HUES64 (cell line): Measurements from ENCODE around the gene FAM98C.
A peak's percentile ranks its signal among the peaks of the same experiment; 100 is the strongest.

Source experiments
- H3K27ac ChIP-seq: 2 replicates; pipeline ENCODE4 v1.7.0; 2013; ENCODE audit warnings: low read depth, low read length, inconsistent platforms
- H3K27me3 ChIP-seq: 2 replicates; pipeline ENCODE4 v1.6.1; 2013; ENCODE audit warnings: mild to moderate bottlenecking, low read length; ENCODE audit not compliant: insufficient read depth
- H3K36me3 ChIP-seq: 2 replicates; pipeline ENCODE4 v1.6.1; 2013; ENCODE audit warnings: mild to moderate bottlenecking, low read length; ENCODE audit not compliant: insufficient read depth
- H3K4me1 ChIP-seq: 2 replicates; pipeline ENCODE4 v1.6.1; 2013; ENCODE audit warnings: mild to moderate bottlenecking, low read length, moderate library complexity; ENCODE audit not compliant: insufficient read depth
- H3K4me3 ChIP-seq: 2 replicates; pipeline ENCODE4 v1.5.1; 2013; ENCODE audit warnings: mild to moderate bottlenecking, low read length, moderate library complexity
- H3K9ac ChIP-seq: 2 replicates; pipeline ENCODE4 v1.6.1; 2013; ENCODE audit warnings: mild to moderate bottlenecking, low read depth, low read length
- H3K9me3 ChIP-seq: 2 replicates; pipeline ENCODE4 v1.6.1; 2013; ENCODE audit warnings: low read depth, low read length; ENCODE audit not compliant: insufficient read depth
- WGBS: fragments of 150-250, 120-280 bp; methylation state at CpG from one replicate; pipeline ENCODE4 v1.1.7; 2013; ENCODE audit warnings: missing lambda C conversion rate; 5-methylcytosine and 5-hydroxymethylcytosine counted together

FAM98C gene

GRCh38 chr19:38388349-38389100 lies 14.4 kb upstream of the FAM98C start, which contains the start of gene SPRED3:
TSS of gene SPRED3 (plus strand) at chr19:38388697. CDS start at chr19:38390303, 1,606 bp downstream.
- Histone ChIP-seq H3K9ac (peak within 1 kb of the TSS; percentile 70), H3K27ac (peak within 1 kb of the TSS; percentile 85), H3K9me3 (no peaks in the 10 kb centered on the region), H3K4me3 (peak within 1 kb of the TSS; percentile 77), H3K4me1 (peaks cover 10% of the 10 kb centered on the region; the same call in 1 of the 2 replicates), H3K36me3 (peaks cover 22% of the 10 kb centered on the region), H3K27me3 (peaks cover 11% of the 10 kb centered on the region; the same call in 1 of the 2 replicates)
- WGBS = under 1% methylated on average over 40 of the region's 46 CpGs

GRCh38 chr19:38389101-38389925 lies 13.6 kb upstream of the FAM98C start:
- H3K9ac ChIP-seq = peak overlapping the region; percentile 70
- H3K27ac ChIP-seq = peak overlapping the region; percentile 85; the same call in 1 of the 2 replicates
- peaks cover 8% of the 10 kb centered on the region; the same call in 1 of the 2 replicates for H3K4me1 ChIP-seq
- H3K36me3 ChIP-seq = peaks cover 19% of the 10 kb centered on the region
- H3K27me3 ChIP-seq = peaks cover 11% of the 10 kb centered on the region; the same call in 1 of the 2 replicates
- no peaks in the 10 kb centered on the region for H3K9me3 ChIP-seq
- H3K4me3 ChIP-seq = peak overlapping the region; percentile 77
- 1% methylated on average over 25 of the region's 28 CpGs for WGBS

DNA sequence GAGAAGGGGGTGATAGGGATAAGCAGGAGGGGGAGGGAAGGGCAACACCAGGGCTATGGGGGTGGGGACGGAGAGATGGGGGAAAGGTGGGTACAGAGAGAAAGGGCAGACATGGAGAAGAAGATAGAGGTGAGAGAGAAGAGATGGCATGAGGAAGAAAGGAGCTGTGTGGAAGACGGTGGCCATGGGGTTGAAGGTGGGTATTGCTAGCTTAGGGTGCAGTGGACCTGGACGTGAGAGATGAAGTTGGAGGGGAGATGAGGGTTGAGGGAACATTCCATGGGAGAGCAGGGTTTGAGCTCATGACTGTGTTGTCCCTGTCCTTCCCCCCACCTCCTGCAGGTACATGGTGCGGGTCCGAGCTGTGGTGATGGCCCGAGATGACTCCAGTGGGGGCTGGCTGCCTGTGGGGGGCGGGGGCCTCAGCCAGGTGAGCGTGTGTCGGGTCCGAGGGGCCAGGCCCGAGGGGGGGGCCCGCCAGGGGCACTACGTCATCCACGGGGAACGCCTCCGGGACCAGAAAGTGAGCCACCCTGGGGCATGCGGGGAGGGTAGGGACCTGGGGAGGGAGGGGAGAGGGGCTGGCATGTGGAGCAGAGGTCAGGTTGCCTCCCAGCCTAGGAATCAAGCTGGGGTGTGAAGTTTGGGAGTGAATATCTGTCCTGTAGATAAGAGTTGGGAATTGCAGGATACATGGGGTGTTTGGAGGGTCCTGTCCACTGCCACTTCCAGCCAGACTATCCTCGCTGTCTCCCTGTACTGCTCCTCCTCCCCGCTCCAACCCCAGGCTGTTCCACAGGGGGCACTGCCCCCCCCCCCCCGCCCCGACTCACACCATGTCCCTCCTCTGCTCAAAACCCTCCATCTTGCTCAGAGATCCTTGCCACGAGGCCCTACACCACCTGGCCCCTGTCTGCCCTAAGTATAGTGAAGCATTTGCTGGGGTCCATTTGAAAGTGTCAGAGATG lies 12.7 kb upstream of the FAM98C start:
- H3K9ac ChIP-seq = no peak overlapping the region

GRCh38 chr19:38391911-38392464 lies 10.9 kb upstream of the FAM98C start:
- no peak overlapping the region for H3K9ac ChIP-seq
- WGBS = 67% methylated on average over 7 of the region's 8 CpGs
- H3K9me3 ChIP-seq = no peaks in the 10 kb centered on the region
- H3K4me1 ChIP-seq = peaks cover 6% of the 10 kb centered on the region; the same call in 1 of the 2 replicates
- no peak overlapping the region for H3K4me3 ChIP-seq
- H3K27ac ChIP-seq = no peak overlapping the region
- peaks cover 19% of the 10 kb centered on the region for H3K36me3 ChIP-seq
- H3K27me3 ChIP-seq = peaks cover 21% of the 10 kb centered on the region

More for the DNA sequence above, 12.7 kb upstream of the FAM98C start:
- Histone ChIP-seq H3K9me3 (no peaks in the 10 kb centered on the region), H3K36me3 (peaks cover 19% of the 10 kb centered on the region), H3K4me1 (peaks cover 6% of the 10 kb centered on the region; the same call in 1 of the 2 replicates), H3K4me3 (peak overlapping the region; percentile 77), H3K27ac (no peak overlapping the region), H3K27me3 (peaks cover 15% of the 10 kb centered on the region)
- WGBS = 36% methylated on average over 20 of the region's 22 CpGs

- Histone ChIP-seq H3K9ac (no peak overlapping the region), H3K4me1 (0 out of 2 replicates have a peak, but pooled peaks cover 3% of the 10 kb centered on the region), H3K27me3 (peaks cover 28% of the 10 kb centered on the region), H3K4me3 (no peak overlapping the region), H3K27ac (no peak overlapping the region), H3K9me3 (no peaks in the 10 kb centered on the region), H3K36me3 (peaks cover 19% of the 10 kb centered on the region)
- 83% methylated on average over 6 of the region's 6 CpGs for WGBS
Measured at GRCh38 chr19:38392707-38393308, 10.1 kb upstream of the FAM98C start.

DNA sequence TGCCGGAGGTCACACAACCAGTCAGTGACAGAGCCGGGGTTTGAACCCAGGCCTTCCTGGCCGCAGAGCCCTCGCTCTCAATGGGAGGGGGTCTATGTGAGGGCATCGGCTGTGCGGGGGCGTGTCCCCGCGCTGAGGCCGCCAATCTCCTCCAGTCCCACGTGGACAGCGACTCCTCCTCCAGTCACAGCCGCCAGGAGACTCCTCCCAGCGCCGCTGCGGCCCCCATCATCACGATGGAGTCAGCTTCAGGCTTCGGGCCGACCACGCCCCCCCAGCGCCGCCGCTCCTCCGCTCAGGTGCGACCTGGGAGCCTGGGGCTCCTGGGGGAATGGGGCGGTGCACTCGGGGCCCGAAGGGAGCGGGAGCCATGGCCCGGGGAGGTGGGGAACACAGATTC lies 8.4 kb upstream of the FAM98C start:
- no peak overlapping the region for H3K9ac ChIP-seq
- no peak overlapping the region for H3K27ac ChIP-seq
- peaks cover 19% of the 10 kb centered on the region for H3K36me3 ChIP-seq
- peak overlapping the region; percentile 36 for H3K4me3 ChIP-seq
- 0 out of 2 replicates have a peak, but pooled peaks cover 3% of the 10 kb centered on the region for H3K4me1 ChIP-seq
- peaks cover 44% of the 10 kb centered on the region for H3K27me3 ChIP-seq
- H3K9me3 ChIP-seq = no peaks in the 10 kb centered on the region
- 60% methylated on average over 30 of the region's 30 CpGs for WGBS

DNA sequence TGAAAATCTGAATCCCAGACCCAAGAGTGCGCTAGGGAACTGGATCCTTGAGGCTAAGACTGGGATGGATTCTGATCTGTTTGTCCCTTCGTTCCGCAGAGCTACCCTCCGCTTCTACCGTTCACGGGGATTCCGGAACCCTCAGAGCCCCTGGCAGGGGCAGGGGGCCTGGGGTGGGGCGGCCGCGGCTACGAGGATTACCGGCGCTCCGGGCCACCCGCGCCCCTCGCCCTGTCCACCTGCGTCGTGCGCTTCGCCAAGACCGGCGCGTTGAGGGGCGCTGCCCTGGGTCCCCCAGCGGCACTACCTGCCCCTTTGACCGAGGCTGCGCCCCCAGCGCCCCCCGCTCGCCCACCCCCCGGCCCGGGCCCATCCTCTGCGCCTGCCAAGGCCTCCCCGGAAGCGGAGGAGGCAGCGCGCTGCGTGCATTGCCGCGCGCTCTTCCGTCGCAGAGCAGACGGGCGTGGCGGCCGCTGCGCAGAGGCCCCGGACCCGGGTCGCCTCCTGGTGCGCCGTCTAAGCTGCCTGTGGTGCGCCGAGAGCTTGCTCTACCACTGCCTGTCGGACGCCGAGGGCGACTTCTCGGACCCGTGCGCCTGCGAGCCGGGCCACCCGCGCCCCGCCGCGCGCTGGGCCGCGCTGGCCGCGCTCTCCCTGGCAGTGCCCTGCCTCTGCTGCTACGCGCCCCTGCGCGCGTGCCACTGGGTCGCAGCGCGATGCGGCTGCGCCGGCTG lies 7.3 kb upstream of the FAM98C start:
- Histone ChIP-seq H3K4me1 (no peaks in the 10 kb centered on the region), H3K36me3 (peaks cover 19% of the 10 kb centered on the region), H3K4me3 (peak overlapping the region; percentile 36; the same call in 1 of the 2 replicates), H3K9ac (no peak overlapping the region), H3K9me3 (no peaks in the 10 kb centered on the region), H3K27ac (no peak overlapping the region), H3K27me3 (peaks cover 54% of the 10 kb centered on the region)
- 96% methylated on average over 86 of the region's 86 CpGs for WGBS

DNA sequence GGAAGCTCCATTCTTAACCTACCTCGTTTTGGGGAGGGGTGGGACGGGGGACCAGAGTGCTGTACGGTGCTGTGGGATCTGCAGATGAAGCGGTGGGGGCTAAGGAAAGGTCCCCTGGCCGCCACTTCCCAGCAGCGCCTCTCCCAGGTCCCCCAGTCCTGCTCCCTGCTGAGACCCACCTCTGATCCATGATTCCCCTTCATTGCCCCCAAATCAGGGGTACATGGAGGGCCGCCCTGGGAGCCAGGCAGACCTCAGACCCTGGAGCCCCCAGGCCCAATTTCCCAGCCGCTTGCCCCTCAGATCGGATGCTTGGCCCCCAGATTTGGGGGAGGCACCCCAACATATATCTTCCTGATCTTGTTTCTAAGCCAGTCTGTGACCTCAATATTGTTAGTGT lies 3.8 kb upstream of the FAM98C start:
- Histone ChIP-seq H3K9me3 (no peaks in the 10 kb centered on the region), H3K4me3 (no peak overlapping the region), H3K27ac (no peak overlapping the region), H3K27me3 (peaks cover 68% of the 10 kb centered on the region), H3K9ac (no peak overlapping the region), H3K36me3 (no peaks in the 10 kb centered on the region), H3K4me1 (no peaks in the 10 kb centered on the region)
- 76% methylated on average over 7 of the region's 9 CpGs for WGBS

GRCh38 chr19:38399537-38399936 lies 3.4 kb upstream of the FAM98C start:
- Histone ChIP-seq H3K9ac (no peak overlapping the region), H3K27ac (no peak overlapping the region), H3K4me3 (no peak overlapping the region), H3K4me1 (no peaks in the 10 kb centered on the region), H3K27me3 (peaks cover 68% of the 10 kb centered on the region), H3K9me3 (no peaks in the 10 kb centered on the region), H3K36me3 (no peaks in the 10 kb centered on the region)
- WGBS = 100% methylated on average over 1 of the region's 1 CpG
